GM18951 (cell line): ENCODE results near the gene ABHD10.
"Not testable (repeated sequence)": the region's sequence is repeated elsewhere in the genome, so short reads cannot be mapped to it uniquely, and the experiment has no call there.

ENCODE experiments used
- POLR2A ChIP-seq: IDR thresholded peaks from 4 replicates; pipeline ENCODE4 v1.6.1; 2011; ENCODE audit warnings: mild to moderate bottlenecking; ENCODE audit not compliant: insufficient read length, insufficient read depth; ENCODE audit errors: extremely low read depth
- in situ Hi-C: fragments of 300-500 bp; cut with MboI; formaldehyde crosslinking; loops from one replicate; pipeline ENCODE4 v1.12.0; 2022; ENCODE audit warnings: low sequenced_read_pairs, mixed read lengths, inconsistent platforms; ENCODE audit not compliant: unreplicated experiment

Gene ABHD10

DNA sequence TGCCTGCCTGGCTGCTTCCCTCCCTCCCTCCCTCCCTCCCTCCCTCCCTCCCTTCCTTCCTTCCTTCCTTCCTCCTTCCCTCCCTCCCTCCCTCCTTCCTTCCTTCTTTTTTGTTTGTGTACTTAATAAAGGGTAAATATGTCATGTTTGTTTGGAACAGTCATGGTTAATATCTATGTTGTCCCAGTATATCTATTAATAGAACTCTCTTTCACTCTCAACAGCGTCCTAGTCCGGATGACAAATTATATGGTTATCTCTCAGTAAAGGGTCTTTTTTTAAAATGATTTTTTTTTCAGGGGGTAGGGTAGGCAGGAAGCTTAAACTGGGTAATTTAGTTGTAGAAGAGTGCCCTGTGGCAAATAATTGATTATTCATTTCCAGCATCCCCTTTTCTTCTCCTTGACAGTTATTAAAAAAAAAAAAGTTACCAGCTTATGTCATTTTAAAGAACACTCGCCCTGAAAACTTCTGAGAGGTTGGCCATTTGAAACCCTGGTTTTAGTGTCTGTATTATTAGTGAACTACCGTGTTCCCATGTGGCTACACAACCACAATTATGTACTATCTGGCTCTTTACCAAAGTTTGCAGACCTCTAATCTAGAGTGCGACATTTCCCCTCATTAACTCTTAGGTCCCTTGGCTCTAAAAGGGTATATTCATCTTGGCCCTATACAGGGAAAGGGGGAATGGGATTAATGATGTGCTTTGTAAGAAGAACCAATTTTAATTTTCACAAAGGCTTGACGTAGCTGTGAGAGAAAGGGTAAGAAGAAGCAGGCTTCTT lies 33.6 kb downstream of the ABHD10 start:
- in situ Hi-C loops: no loop called here
- TF ChIP-seq POLR2A: no peak

DNA sequence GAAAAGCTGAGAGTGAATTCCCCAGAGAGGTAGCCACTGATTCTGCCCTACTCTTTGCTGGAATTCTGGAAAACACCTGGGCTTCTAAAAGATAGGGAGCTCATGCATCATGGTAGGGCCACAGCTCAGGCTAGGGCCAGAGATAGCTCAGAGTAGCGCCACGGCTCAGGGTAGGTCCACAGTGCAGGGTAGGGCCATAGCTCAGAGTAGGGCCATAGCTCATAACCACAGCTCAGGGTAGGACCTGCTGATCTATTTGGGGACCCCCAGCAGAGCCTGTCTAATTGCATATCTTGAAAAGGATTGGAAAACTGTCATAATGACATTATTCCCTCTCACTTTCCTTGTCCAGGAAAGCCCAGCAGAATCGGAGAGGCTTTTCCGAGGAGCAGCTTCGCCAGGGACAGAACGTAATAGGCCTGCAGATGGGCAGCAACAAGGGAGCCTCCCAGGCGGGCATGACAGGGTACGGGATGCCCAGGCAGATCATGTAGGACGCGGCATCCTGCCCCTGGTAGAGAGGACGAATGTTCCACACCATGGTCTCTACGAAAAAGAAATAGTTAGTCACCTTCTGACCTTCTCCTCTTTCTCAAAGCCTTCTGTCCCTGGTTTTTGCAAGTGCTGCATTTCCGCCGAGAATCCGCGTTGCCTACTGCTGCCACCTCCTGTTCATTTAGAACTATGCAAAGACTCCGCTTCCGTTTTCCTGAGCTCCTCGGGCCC lies 34.4 kb downstream of the ABHD10 start:
- TF ChIP-seq POLR2A: no peak
- in situ Hi-C loops: no loop called here

GRCh38 chr3:112013784-112014143 lies 34.9 kb downstream of the ABHD10 start:
- no peak for TF ChIP-seq POLR2A
- in situ Hi-C loops: no loop called here

GRCh38 chr3:112017091-112017490 lies 38.3 kb downstream of the ABHD10 start:
- no peak for TF ChIP-seq POLR2A
- in situ Hi-C loops: no loop called here

GRCh38 chr3:112018712-112019111 lies 39.9 kb downstream of the ABHD10 start:
- TF ChIP-seq POLR2A: no peak
- in situ Hi-C loops: no loop called here

- in situ Hi-C loops: no loop called here
- TF ChIP-seq POLR2A: no peak
Measured at GRCh38 chr3:112019716-112020115, 40.9 kb downstream of the ABHD10 start.

GRCh38 chr3:112020674-112021085 lies 41.9 kb downstream of the ABHD10 start:
- TF ChIP-seq POLR2A: no peak
- in situ Hi-C loops: no loop called here

- TF ChIP-seq POLR2A: no peak
Measured at GRCh38 chr3:112027142-112027541, 48.3 kb downstream of the ABHD10 start.

DNA sequence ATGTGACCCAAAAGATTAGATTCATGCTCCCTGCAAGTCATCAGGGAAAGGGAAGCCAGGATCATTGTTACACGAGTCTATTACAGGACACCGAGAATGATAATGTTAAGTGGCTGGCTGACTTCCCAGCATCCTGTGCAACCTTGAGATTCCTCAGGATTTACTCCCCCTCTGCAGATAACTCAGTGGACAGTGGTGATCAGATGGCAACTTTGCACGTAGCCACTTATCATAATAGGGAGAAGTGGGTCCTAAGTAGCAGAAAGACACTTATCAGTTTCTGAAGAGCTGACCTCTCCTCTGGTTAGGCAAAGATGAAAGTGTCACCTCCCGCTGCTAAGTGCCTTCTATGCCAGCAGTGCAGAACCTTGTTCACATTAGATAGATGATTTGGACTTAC lies 49.0 kb downstream of the ABHD10 start:
- no peak for TF ChIP-seq POLR2A
- in situ Hi-C loops: no loop called here

More at GRCh38 chr3:112027142-112027541, 48.3 kb downstream of the ABHD10 start:
- in situ Hi-C loops: no loop called here

GRCh38 chr3:112030901-112031300 lies 52.1 kb downstream of the ABHD10 start:
- TF ChIP-seq POLR2A: no peak
- in situ Hi-C loops: no loop called here

GRCh38 chr3:112032098-112032731 lies 53.4 kb downstream of the ABHD10 start:
- in situ Hi-C loops: no loop called here
- no peak for TF ChIP-seq POLR2A

- in situ Hi-C loops: no loop called here
- TF ChIP-seq POLR2A: no peak
Measured at GRCh38 chr3:112034436-112034835, 55.6 kb downstream of the ABHD10 start, which contains the start of gene TMPRSS7. TSS of gene TMPRSS7 (plus strand) at chr3:112034736. CDS start at chr3:112034846, 110 bp downstream.

DNA sequence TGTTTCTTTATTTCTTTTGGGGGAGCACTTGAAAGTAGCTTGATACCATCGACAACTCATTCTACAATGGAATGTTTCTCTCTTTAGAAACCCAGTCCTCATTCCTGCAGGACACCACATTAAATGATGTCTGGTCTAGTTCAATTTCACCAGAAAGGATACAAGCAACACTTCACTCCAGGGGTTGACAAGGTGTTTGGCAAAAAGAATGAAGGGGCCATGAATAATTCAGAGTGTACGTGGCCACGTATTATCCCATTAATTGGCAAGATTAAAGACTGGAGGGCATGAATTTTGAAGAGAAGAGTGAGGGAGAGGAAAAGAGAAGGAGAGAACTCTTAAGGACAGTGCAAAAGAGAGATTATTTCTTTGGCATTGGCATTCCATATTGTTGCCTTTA lies 56.4 kb downstream of the ABHD10 start:
- TF ChIP-seq POLR2A: no peak
- in situ Hi-C loops: no loop called here

GRCh38 chr3:112037194-112037593 lies 58.4 kb downstream of the ABHD10 start:
- in situ Hi-C loops: not testable (repeated sequence)
